A673 (cell line): ENCODE results near the gene PMEPA1. TPM values are rescaled to one million over a fixed set of nuclear protein-coding genes. Genes with fewer than 3 reads are reported as not detected.

ENCODE experiments used
- BruUV-seq: library from RNA; stranded (reverse); fragments of 400-500 nt; replicated peaks from 2 replicates; lab custom pipeline; 2021; lab: Mats Ljungman, UMichigan
- CTCF ChIA-PET: fragments of 300-600 bp; sonication (Branson Sonifier 250); formaldehyde crosslinking; loops from one replicate; lab custom pipeline; 2022; ENCODE audit warnings: antibody characterized with exemption; lab: Charles Lee
- POLR2A ChIA-PET: fragments of 300-600 bp; sonication (Branson Sonifier 250); formaldehyde crosslinking; loops from one replicate; lab custom pipeline; 2022; ENCODE audit warnings: antibody characterized with exemption; ENCODE audit not compliant: low non-redundant PET; lab: Charles Lee
- DNase-seq: peaks from one replicate; pipeline ENCODE4 v3.0.0-alpha.2; 2015; ENCODE audit warnings: low spot score
- H3K27ac ChIP-seq: fragments of 200-600 bp; sonication (generic); 2 replicates; pipeline ENCODE4 v1.5.1; 2016; ENCODE audit warnings: mixed run types, low read depth, mild to moderate bottlenecking, mixed read lengths, antibody characterized with exemption, low read length; ENCODE audit not compliant: poor library complexity, severe bottlenecking
- H3K27me3 ChIP-seq: fragments of 200-600 bp; sonication (generic); replicated peaks from 2 replicates; pipeline ENCODE4 v1.6.1; 2017; ENCODE audit warnings: mixed run types, low read depth, mild to moderate bottlenecking, mixed read lengths, antibody characterized with exemption, low read length; ENCODE audit not compliant: insufficient read depth, poor library complexity
- H3K36me3 ChIP-seq: fragments of 200-600 bp; sonication (generic); 2 replicates; pipeline ENCODE4 v1.6.1; 2016; ENCODE audit warnings: mixed run types, mild to moderate bottlenecking, mixed read lengths, antibody characterized with exemption, low read length; ENCODE audit not compliant: insufficient read depth, poor library complexity, severe bottlenecking
- H3K4me1 ChIP-seq: fragments of 200-600 bp; sonication (generic); 2 replicates; pipeline ENCODE4 v1.6.1; 2017; ENCODE audit warnings: mixed run types, mild to moderate bottlenecking, mixed read lengths, antibody characterized with exemption, low read length; ENCODE audit not compliant: insufficient read depth, poor library complexity, severe bottlenecking
- H3K4me3 ChIP-seq: fragments of 200-600 bp; sonication (generic); 2 replicates; pipeline ENCODE4 v1.5.1; 2016; ENCODE audit warnings: low read depth, mixed run types, mild to moderate bottlenecking, mixed read lengths, low read length; ENCODE audit not compliant: poor library complexity, severe bottlenecking
- H3K9me3 ChIP-seq: fragments of 200-600 bp; sonication (generic); 2 replicates; pipeline ENCODE4 v1.6.1; 2016; ENCODE audit warnings: mixed run types, low read depth, mild to moderate bottlenecking, mixed read lengths, antibody characterized with exemption, low read length; ENCODE audit not compliant: poor library complexity, severe bottlenecking
- CTCF ChIP-seq: fragments of 300-800, 200-600 bp; sonication (generic); conservative IDR thresholded peaks from 2 replicates; pipeline ENCODE4 v1.5.1; 2017; ENCODE audit warnings: low read depth, mild to moderate bottlenecking, antibody characterized with exemption, low read length, moderate library complexity, mixed read lengths
- EZH2 ChIP-seq: fragments of 200-600 bp; sonication (generic); IDR thresholded peaks from 2 replicates; pipeline ENCODE4 v1.6.1; 2017; ENCODE audit warnings: borderline replicate concordance, low read depth, mild to moderate bottlenecking, mixed read lengths, antibody characterized with exemption, low read length; ENCODE audit not compliant: poor library complexity, severe bottlenecking
- intact Hi-C: fragments of 100-400 bp; cut with micrococcal nuclease; formaldehyde crosslinking; loops from one replicate; pipeline ENCODE4 v1.10.0; 2022; ENCODE audit not compliant: unreplicated experiment
- total RNA-seq: library from RNA; stranded (reverse); gene quantifications from 2 replicates; pipeline ENCODE4 v1.2.3, GENCODE V29; 2021

PMEPA1 gene
- total RNA-seq, 1 experiment from 2014 or later = 9.7 TPM

GRCh38 chr20:57622201-57622570 is 87.6 kb downstream of the PMEPA1 start:
- H3K36me3 ChIP-seq = no peaks in the 10 kb centered on the region
- CTCF ChIA-PET = interaction anchor here (0.7 kb wide), 2 partner anchors 558 to 559 kb away, joined by 3 to 4 read pairs; no protein-coding TSS in a partner anchor
- H3K27me3 ChIP-seq = no peaks in the 10 kb centered on the region
- H3K4me1 ChIP-seq = no peaks in the 10 kb centered on the region
- intact Hi-C loops = loop anchor here (10.0 kb wide), 1 partner anchor 553 kb away; no protein-coding TSS in a partner anchor
- no TSS peak for BruUV-seq
- H3K9me3 ChIP-seq = no peaks in the 10 kb centered on the region
- no peak for DNase-seq
- POLR2A ChIA-PET = no interaction called here
- no peak for TF ChIP-seq CTCF
- no peak for TF ChIP-seq EZH2
- no peak overlapping the region for H3K27ac ChIP-seq
- no peak overlapping the region for H3K4me3 ChIP-seq

GRCh38 chr20:57621421-57622200 is 88.2 kb downstream of the PMEPA1 start:
- no peak for DNase-seq
- POLR2A ChIA-PET = no interaction called here
- no TSS peak for BruUV-seq

GRCh38 chr20:57620999-57621398 is 88.8 kb downstream of the PMEPA1 start:
- no TSS peak for BruUV-seq
- Histone ChIP-seq H3K36me3 (no peaks in the 10 kb centered on the region), H3K4me3 (no peak overlapping the region), H3K27me3 (no peaks in the 10 kb centered on the region), H3K27ac (no peak overlapping the region), H3K4me1 (no peaks in the 10 kb centered on the region), H3K9me3 (no peaks in the 10 kb centered on the region)
- intact Hi-C loops = loop anchor here (10.0 kb wide), 1 partner anchor 554 kb away; no protein-coding TSS in a partner anchor
- ChIA-PET POLR2A (no interaction called here), CTCF (no interaction called here)
- TF ChIP-seq EZH2 (no peak), CTCF (no peak)
- DNase-seq = no peak

More at GRCh38 chr20:57621421-57622200, 88.2 kb downstream of the PMEPA1 start:
- Histone ChIP-seq H3K9me3 (no peaks in the 10 kb centered on the region), H3K27me3 (no peaks in the 10 kb centered on the region), H3K36me3 (no peaks in the 10 kb centered on the region), H3K4me1 (no peaks in the 10 kb centered on the region), H3K4me3 (no peak overlapping the region), H3K27ac (no peak overlapping the region)
- TF ChIP-seq EZH2 (no peak), CTCF (no peak)
- CTCF ChIA-PET = interaction anchor here (0.7 kb wide), 1 partner anchor 558 kb away, joined by 4 read pairs; no protein-coding TSS in a partner anchor
- intact Hi-C loops = loop anchor here (10.0 kb wide), 1 partner anchor 553 kb away; no protein-coding TSS in a partner anchor
